GM23248 (cell line): ENCODE measurements around the gene TNS3. TPM values are rescaled to one million over a fixed set of nuclear protein-coding genes. Genes with fewer than 3 reads are reported as not detected.

Experiments
- DNase-seq: peaks from one replicate; pipeline ENCODE4 v3.0.0-alpha.2; 2015
- H2AFZ ChIP-seq: fragments of 200-600 bp; sonication (generic); 2 replicates; pipeline ENCODE4 v1.6.1; 2016; ENCODE audit warnings: antibody characterized with exemption
- H3F3A ChIP-seq: fragments of 200-600 bp; sonication (generic); 2 replicates; pipeline ENCODE4 v1.6.1; 2016; ENCODE audit warnings: mild to moderate bottlenecking, antibody characterized with exemption, mixed run types; ENCODE audit not compliant: insufficient read depth
- H3K27ac ChIP-seq: fragments of 200-600 bp; sonication (generic); 2 replicates; pipeline ENCODE4 v1.5.1; 2016; ENCODE audit warnings: mild to moderate bottlenecking
- H3K27me3 ChIP-seq: fragments of 200-600 bp; sonication (generic); replicated peaks from 2 replicates; pipeline ENCODE4 v1.6.1; 2016; ENCODE audit warnings: mild to moderate bottlenecking; ENCODE audit not compliant: insufficient read depth
- H3K36me3 ChIP-seq: fragments of 200-600 bp; sonication (generic); 2 replicates; pipeline ENCODE4 v1.6.1; 2016; ENCODE audit warnings: low read depth, mild to moderate bottlenecking
- H3K4me1 ChIP-seq: fragments of 200-600 bp; sonication (generic); 2 replicates; pipeline ENCODE4 v1.6.1; 2016; ENCODE audit warnings: mild to moderate bottlenecking; ENCODE audit not compliant: insufficient read depth
- H3K4me2 ChIP-seq: fragments of 200-600 bp; sonication (generic); one replicate; pipeline ENCODE4 v1.6.1; 2016; ENCODE audit warnings: mild to moderate bottlenecking; ENCODE audit not compliant: unreplicated experiment
- H3K4me3 ChIP-seq: fragments of 200-600 bp; sonication (generic); 2 replicates; pipeline ENCODE4 v1.5.1; 2016; ENCODE audit warnings: mild to moderate bottlenecking
- H3K79me2 ChIP-seq: fragments of 200-600 bp; sonication (generic); 2 replicates; pipeline ENCODE4 v1.6.1; 2016; ENCODE audit warnings: mild to moderate bottlenecking; ENCODE audit not compliant: insufficient read depth
- H3K9ac ChIP-seq: fragments of 200-600 bp; sonication (generic); 2 replicates; pipeline ENCODE4 v1.6.1; 2016; ENCODE audit warnings: mild to moderate bottlenecking
- H3K9me2 ChIP-seq: fragments of 200-600 bp; sonication (generic); 2 replicates; pipeline ENCODE4 v1.6.1; 2016; ENCODE audit warnings: mixed run types, mild to moderate bottlenecking, moderate library complexity; ENCODE audit not compliant: insufficient read depth
- H3K9me3 ChIP-seq: fragments of 200-600 bp; sonication (generic); one replicate; pipeline ENCODE4 v1.6.1; 2017; ENCODE audit warnings: low read depth
- H4K20me1 ChIP-seq: fragments of 200-600 bp; sonication (generic); 2 replicates; pipeline ENCODE4 v1.6.0; 2016; ENCODE audit not compliant: insufficient read depth
- EZH2 ChIP-seq: fragments of 200-600 bp; sonication (generic); IDR thresholded peaks from 2 replicates; pipeline ENCODE4 v1.6.1; 2018; ENCODE audit warnings: antibody characterized with exemption, mild to moderate bottlenecking; ENCODE audit not compliant: insufficient read depth, poor library complexity, severe bottlenecking
- EZH2phosphoT487 ChIP-seq: fragments of 200-600 bp; sonication (generic); IDR thresholded peaks from 2 replicates; pipeline ENCODE4 v1.6.1; 2018; ENCODE audit warnings: antibody characterized with exemption, moderate library complexity, mild to moderate bottlenecking, low read depth; ENCODE audit not compliant: insufficient read depth
- WGBS, 2 experiments: methylation state at CpG; one replicate each; pipeline ENCODE4 v1.1.6; 2015 to 2017; ENCODE audit warnings: low lambda C conversion rate in 2 of 2, low coverage in 1 of 2; ENCODE audit errors: missing lambda C conversion rate in 2 of 2; 5-methylcytosine and 5-hydroxymethylcytosine counted together
- in situ Hi-C: fragments of 300-500 bp; cut with MboI; formaldehyde crosslinking; loops from 2 replicates; pipeline ENCODE4 v1.15.0; 2020
- polyA plus RNA-seq: library from polyadenylated mRNA; unstranded; fragments of >200 nt; fragmentation: Nextera tagmentation; extraction: Ambion mirVana; gene quantifications from 2 replicates; pipeline ENCODE4 v1.2.1, GENCODE V29; 2016
- total RNA-seq: library from RNA; depleted of rRNA; stranded (reverse); fragments of >200 nt; shearing (Covaris generic); gene quantifications from 2 replicates; pipeline ENCODE4 v1.2.3, GENCODE V29; 2014

Gene TNS3
- total and polyA plus RNA-seq, 2 experiments from 2014 or later = 18.6 to 47.0 TPM

DNA sequence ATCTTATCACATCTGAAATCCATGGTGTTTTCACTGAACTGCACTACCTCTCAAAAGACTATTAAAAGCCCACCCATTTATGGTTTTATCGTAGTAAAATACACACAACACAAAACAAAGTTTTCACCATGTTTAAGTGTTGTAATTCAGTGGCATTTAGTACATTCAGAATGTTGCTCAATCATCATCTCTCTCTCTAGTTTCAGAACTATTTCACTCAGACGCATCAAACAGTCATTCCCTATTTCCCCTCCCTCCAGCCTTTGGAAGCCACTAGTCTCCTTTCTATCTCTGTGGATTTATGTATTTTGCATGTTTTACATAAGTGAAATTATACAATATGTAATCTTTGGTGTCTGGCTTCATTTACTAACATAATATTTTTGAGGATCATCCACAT lies 332.6 kb downstream of the TNS3 start:
- H3K4me2 ChIP-seq = no peak overlapping the region
- no peak overlapping the region for H3K9ac ChIP-seq
- no peaks in the 10 kb centered on the region for H3F3A ChIP-seq
- H3K79me2 ChIP-seq = no peaks in the 10 kb centered on the region
- H3K27ac ChIP-seq = no peak overlapping the region
- no peaks in the 10 kb centered on the region for H4K20me1 ChIP-seq
- H3K36me3 ChIP-seq = no peaks in the 10 kb centered on the region
- in situ Hi-C loops = no loop called here
- DNase-seq = peak; percentile 43
- H2AFZ ChIP-seq = no peak overlapping the region
- H3K4me1 ChIP-seq = 0 out of 2 replicates have a peak, but pooled peaks cover 8% of the 10 kb centered on the region
- WGBS, 2 experiments = 50 to 51% methylated on average over 2 of the region's 2 CpGs
- no peaks in the 10 kb centered on the region for H3K9me3 ChIP-seq
- H3K4me3 ChIP-seq = no peak overlapping the region
- TF ChIP-seq EZH2phosphoT487 = no peak
- no peak for TF ChIP-seq EZH2
- no peaks in the 10 kb centered on the region for H3K27me3 ChIP-seq
- H3K9me2 ChIP-seq = no peaks in the 10 kb centered on the region

DNA sequence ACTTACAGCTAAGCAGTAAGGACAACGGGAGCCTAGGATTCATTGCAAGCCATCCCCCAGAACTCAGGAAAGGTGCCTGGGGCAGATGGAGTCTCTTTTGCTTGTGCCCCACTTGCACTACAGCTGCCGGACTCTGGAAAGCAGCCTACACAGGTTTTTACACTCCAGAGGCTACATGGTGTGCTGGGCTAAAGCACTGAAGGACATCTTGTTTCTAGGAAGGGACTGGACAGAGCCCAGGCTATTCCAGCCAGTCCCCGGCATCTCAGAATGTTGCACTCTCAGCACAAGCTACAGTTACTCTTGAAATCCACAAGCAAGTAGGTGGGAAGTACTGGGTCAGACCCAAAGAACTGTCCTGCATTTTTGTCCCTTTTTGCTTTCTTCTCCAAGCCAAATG lies 333.1 kb downstream of the TNS3 start:
- H3K4me1 ChIP-seq = 0 out of 2 replicates have a peak, but pooled peaks cover 6% of the 10 kb centered on the region
- H3F3A ChIP-seq = no peaks in the 10 kb centered on the region
- no peak overlapping the region for H2AFZ ChIP-seq
- no peaks in the 10 kb centered on the region for H3K79me2 ChIP-seq
- H3K9me3 ChIP-seq = no peaks in the 10 kb centered on the region
- no peak overlapping the region for H3K4me2 ChIP-seq
- no peaks in the 10 kb centered on the region for H3K9me2 ChIP-seq
- in situ Hi-C loops = no loop called here
- no peak overlapping the region for H3K9ac ChIP-seq
- H3K27ac ChIP-seq = no peak overlapping the region
- no peak for DNase-seq
- no peaks in the 10 kb centered on the region for H4K20me1 ChIP-seq
- TF ChIP-seq EZH2 (no peak), EZH2phosphoT487 (no peak)
- 76 to 82% methylated on average over 3 of the region's 3 CpGs for WGBS, 2 experiments
- no peak overlapping the region for H3K4me3 ChIP-seq
- no peaks in the 10 kb centered on the region for H3K27me3 ChIP-seq
- H3K36me3 ChIP-seq = no peaks in the 10 kb centered on the region

DNA sequence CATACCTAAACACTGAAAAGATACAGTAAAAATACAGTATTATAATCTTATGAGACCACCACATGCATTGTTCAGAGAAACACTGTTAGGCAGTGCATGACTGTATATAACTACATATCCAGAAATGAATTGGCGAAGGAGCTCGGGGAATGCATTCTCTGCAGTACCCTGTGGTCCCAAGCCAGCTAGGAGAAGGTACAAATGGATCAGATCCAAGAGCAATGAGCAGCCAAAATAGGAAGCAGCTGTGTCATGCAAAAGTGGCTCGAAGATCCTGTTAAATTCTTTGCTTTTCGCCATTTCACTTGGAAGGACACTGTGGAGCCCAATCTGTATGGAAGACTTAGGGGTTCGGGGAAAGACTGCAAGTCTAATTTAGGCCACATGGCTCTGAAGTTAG lies 334.8 kb downstream of the TNS3 start:
- Histone ChIP-seq H3K4me3 (no peak overlapping the region), H4K20me1 (no peaks in the 10 kb centered on the region), H3K4me2 (no peak overlapping the region), H3K27ac (no peak overlapping the region), H3K4me1 (no peaks in the 10 kb centered on the region), H3K27me3 (no peaks in the 10 kb centered on the region), H3K36me3 (no peaks in the 10 kb centered on the region), H3K9me3 (no peaks in the 10 kb centered on the region), H3K9me2 (no peaks in the 10 kb centered on the region), H3F3A (no peaks in the 10 kb centered on the region), H2AFZ (no peak overlapping the region), H3K9ac (no peak overlapping the region), H3K79me2 (no peaks in the 10 kb centered on the region)
- TF ChIP-seq EZH2 (no peak), EZH2phosphoT487 (no peak)
- DNase-seq = no peak
- WGBS, 2 experiments = 76 to 80% methylated on average over 5 of the region's 5 CpGs
- in situ Hi-C loops = no loop called here

DNA sequence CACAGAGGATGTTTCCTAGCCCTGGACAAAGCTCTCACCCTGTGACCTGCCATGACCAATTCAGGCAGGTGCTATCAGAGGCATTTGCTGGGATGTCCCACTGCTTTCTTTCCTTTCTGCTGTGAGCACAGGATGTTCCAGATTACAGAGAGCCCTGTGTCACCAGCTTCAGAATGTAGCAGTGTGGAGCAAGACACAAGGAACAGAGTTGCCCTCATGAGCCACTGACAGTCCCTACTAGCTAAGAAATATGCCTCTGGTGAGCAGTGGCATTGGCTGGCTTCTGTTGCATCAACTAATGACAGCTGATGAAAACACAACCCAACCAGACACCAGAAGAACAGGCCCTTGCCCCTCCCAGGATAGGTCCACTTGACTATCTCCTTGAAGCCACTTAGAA lies 337.2 kb downstream of the TNS3 start:
- H3K9me3 ChIP-seq = no peaks in the 10 kb centered on the region
- H4K20me1 ChIP-seq = no peaks in the 10 kb centered on the region
- in situ Hi-C loops = no loop called here
- no peak overlapping the region for H3K27ac ChIP-seq
- H3F3A ChIP-seq = no peaks in the 10 kb centered on the region
- H2AFZ ChIP-seq = no peak overlapping the region
- H3K4me1 ChIP-seq = 0 out of 2 replicates have a peak, but pooled peaks cover 3% of the 10 kb centered on the region
- no peaks in the 10 kb centered on the region for H3K9me2 ChIP-seq
- TF ChIP-seq EZH2phosphoT487 (no peak), EZH2 (no peak)
- no peaks in the 10 kb centered on the region for H3K79me2 ChIP-seq
- no peak overlapping the region for H3K4me3 ChIP-seq
- no peak overlapping the region for H3K4me2 ChIP-seq
- H3K36me3 ChIP-seq = no peaks in the 10 kb centered on the region
- no peak for DNase-seq
- no peak overlapping the region for H3K9ac ChIP-seq
- no peaks in the 10 kb centered on the region for H3K27me3 ChIP-seq
